ENCODE data around the gene AMBRA1.

The AMBRA1 gene

GRCh38 chr11:46498179-46498578, 95.6 kb downstream of the AMBRA1 start:
- no peak for DNase-seq

- no peak for DNase-seq
Measured at GRCh38 chr11:46497498-46497897, 96.3 kb downstream of the AMBRA1 start.

- DNase-seq = no peak
Measured at GRCh38 chr11:46493791-46494190, 100.0 kb downstream of the AMBRA1 start.

GRCh38 chr11:46492532-46492931, 101.3 kb downstream of the AMBRA1 start:
- DNase-seq = no peak

GRCh38 chr11:46491661-46492330, 102.0 kb downstream of the AMBRA1 start:
- DNase-seq = no peak

GRCh38 chr11:46490666-46491065, 103.2 kb downstream of the AMBRA1 start:
- no peak for DNase-seq

GRCh38 chr11:46489656-46490560, 103.9 kb downstream of the AMBRA1 start:
- peak; percentile 28 for DNase-seq

- DNase-seq = no peak
Measured at GRCh38 chr11:46485856-46486443, 107.9 kb downstream of the AMBRA1 start.

GRCh38 chr11:46484101-46484500, 109.7 kb downstream of the AMBRA1 start:
- DNase-seq = no peak

GRCh38 chr11:46480909-46481308, 112.9 kb downstream of the AMBRA1 start:
- DNase-seq = no peak

GRCh38 chr11:46480166-46480726, 113.6 kb downstream of the AMBRA1 start:
- DNase-seq = no peak

- no peak for DNase-seq
Measured at GRCh38 chr11:46479601-46480000, 114.2 kb downstream of the AMBRA1 start.

- no peak for DNase-seq
Measured at GRCh38 chr11:46478196-46478595, 115.6 kb downstream of the AMBRA1 start.

- DNase-seq = no peak
Measured at GRCh38 chr11:46477136-46477535, 116.7 kb downstream of the AMBRA1 start.

GRCh38 chr11:46475926-46476545, 117.8 kb downstream of the AMBRA1 start:
- DNase-seq = no peak

- no peak for DNase-seq
Measured at GRCh38 chr11:46475051-46475925, 118.5 kb downstream of the AMBRA1 start.

- no peak for DNase-seq
Measured at GRCh38 chr11:46472662-46472994, 121.2 kb downstream of the AMBRA1 start.

- no peak for DNase-seq
Measured at GRCh38 chr11:46471943-46472661, 121.7 kb downstream of the AMBRA1 start.

GRCh38 chr11:46469926-46470325, 123.9 kb downstream of the AMBRA1 start:
- no peak for DNase-seq

GRCh38 chr11:46465683-46466082, 128.1 kb downstream of the AMBRA1 start:
- DNase-seq = no peak

- no peak for DNase-seq
Measured at GRCh38 chr11:46463701-46464421, 130.0 kb downstream of the AMBRA1 start.
